HCT116 (cell line): ENCODE measurements around the gene ZNF439. TPM values are rescaled to one million over a fixed set of nuclear protein-coding genes. Genes with fewer than 3 reads are reported as not detected.
A peak's percentile ranks its signal among the peaks of the same experiment; 100 is the strongest.
"Not testable (repeated sequence)": the region's sequence is repeated elsewhere in the genome, so short reads cannot be mapped to it uniquely, and the experiment has no call there.

ENCODE experiments used
- ATAC-seq: fragments of 200-7000 bp; cut with Tn5 transposase; 2 replicates; pipeline ENCODE4 v1.9.1; 2020; ENCODE audit warnings: mild to moderate bottlenecking, moderate library complexity
- BruUV-seq: library from RNA; stranded (reverse); fragments of 400-500 nt; replicated peaks from 2 replicates; lab custom pipeline; 2021; lab: Mats Ljungman, UMichigan
- CTCF ChIA-PET: fragments of 300-600 bp; sonication (Branson Sonifier 250); formaldehyde crosslinking; loops from one replicate; lab custom pipeline; 2021; ENCODE audit warnings: antibody characterized with exemption; lab: Charles Lee
- POLR2A ChIA-PET: fragments of 300-600, 350-600 bp; sonication (Branson Sonifier 250); formaldehyde crosslinking; loops from one replicate; lab custom pipeline; 2021; ENCODE audit warnings: antibody characterized with exemption; lab: Charles Lee
- RAD21 ChIA-PET, 2 experiments: fragments of 300-600 bp; sonication (Branson Sonifier 250); formaldehyde crosslinking; loops; one replicate each; lab custom pipeline; 2023; ENCODE audit warnings: low total read pairs in 2 of 2; ENCODE audit not compliant: uncharacterized antibody in 2 of 2, unreplicated experiment in 2 of 2, low non-redundant PET in 1 of 2; lab: Charles Lee
- DNase-seq: peaks from one replicate; pipeline ENCODE4 v3.0.0-alpha.2; 2010; ENCODE audit warnings: low read depth, low spot score
- H2AFZ ChIP-seq: fragments of 200-600 bp; shearing (Covaris generic), sonication (generic); 2 replicates; pipeline ENCODE4 v1.6.1; 2017; ENCODE audit warnings: low read depth, mixed run types, mixed read lengths, antibody characterized with exemption, low read length; ENCODE audit not compliant: poor library complexity, severe bottlenecking
- H3K27ac ChIP-seq: 2 replicates; pipeline ENCODE4 v1.5.1; 2012; ENCODE audit warnings: low read depth, low read length
- H3K27me3 ChIP-seq: fragments of 200-600 bp; sonication (generic); 2 replicates; pipeline ENCODE4 v1.6.1; 2016; ENCODE audit warnings: mixed run types, low read length, mixed read lengths; ENCODE audit not compliant: insufficient read depth
- H3K36me3 ChIP-seq, 2 experiments: fragments of 200-500 bp in 1 of 2; fragments of 200-600 bp in 1 of 2; sonication (Bioruptor generic) in 1 of 2; sonication (generic) in 1 of 2; 2 replicates each; pipeline versions ENCODE4 v1.5.1 to v1.6.1; 2014 to 2016; ENCODE audit warnings: low read length in 2 of 2, inconsistent platforms in 1 of 2, mixed read lengths in 1 of 2, mixed run types in 1 of 2; ENCODE audit not compliant: insufficient read depth in 2 of 2, control insufficient read depth in 1 of 2
- H3K4me1 ChIP-seq, 2 experiments: fragments of 200-600 bp in 1 of 2; sonication (generic) in 1 of 2; 2 replicates each; pipeline versions ENCODE4 v1.5.1 to v1.6.1; 2012 to 2017; ENCODE audit warnings: low read length in 2 of 2, inconsistent platforms in 1 of 2, mild to moderate bottlenecking in 1 of 2, mixed read lengths in 1 of 2, mixed run types in 1 of 2, moderate library complexity in 1 of 2; ENCODE audit not compliant: insufficient read depth in 2 of 2, control insufficient read depth in 1 of 2
- H3K4me2 ChIP-seq: fragments of 200-600 bp; sonication (generic); 2 replicates; pipeline ENCODE4 v1.6.1; 2017; ENCODE audit warnings: mixed run types, low read length, mixed read lengths
- H3K4me3 ChIP-seq, 2 experiments: fragments of 200-600 bp in 1 of 2; sonication (generic) in 1 of 2; replicated peaks in 1 of 2; 2 replicates each; pipeline ENCODE4 v1.5.1; 2011 to 2016; ENCODE audit warnings: low read length in 2 of 2, control low read depth in 1 of 2, low read depth in 1 of 2, mild to moderate bottlenecking in 1 of 2, mixed read lengths in 1 of 2, mixed run types in 1 of 2
- H3K79me2 ChIP-seq: fragments of 200-600 bp; sonication (generic); 2 replicates; pipeline ENCODE4 v1.6.1; 2017; ENCODE audit warnings: mild to moderate bottlenecking, mixed run types, low read length, moderate library complexity, mixed read lengths; ENCODE audit not compliant: insufficient read depth
- H3K9ac ChIP-seq: fragments of 200-600 bp; sonication (generic); 2 replicates; pipeline ENCODE4 v1.6.1; 2016; ENCODE audit warnings: low read length, mixed read lengths
- H3K9me2 ChIP-seq: fragments of 200-600 bp; sonication (generic), shearing (Covaris generic); 2 replicates; pipeline ENCODE4 v1.6.1; 2017; ENCODE audit warnings: mixed run types, mild to moderate bottlenecking, moderate library complexity; ENCODE audit not compliant: insufficient read depth
- H3K9me3 ChIP-seq, 2 experiments: fragments of 200-500 bp in 1 of 2; fragments of 200-600 bp in 1 of 2; sonication (Bioruptor generic) in 1 of 2; sonication (generic) in 1 of 2; 2 replicates each; pipeline ENCODE4 v1.6.1; 2014 to 2017; ENCODE audit warnings: low read length in 2 of 2, mixed read lengths in 2 of 2, inconsistent platforms in 1 of 2, low read depth in 1 of 2, mild to moderate bottlenecking in 1 of 2, mixed run types in 1 of 2, moderate library complexity in 1 of 2; ENCODE audit not compliant: control insufficient read depth in 1 of 2, insufficient read depth in 1 of 2
- H4K20me1 ChIP-seq: fragments of 200-600 bp; sonication (generic), shearing (Covaris generic); 2 replicates; pipeline ENCODE4 v1.6.1; 2017; ENCODE audit warnings: mixed run types, mild to moderate bottlenecking, moderate library complexity; ENCODE audit not compliant: insufficient read depth
- CEBPB ChIP-seq: IDR thresholded peaks from 2 replicates; pipeline ENCODE4 v1.6.1; 2012; ENCODE audit warnings: low read depth
- ELF1 ChIP-seq: IDR thresholded peaks from 2 replicates; pipeline ENCODE4 v1.6.1; 2012; ENCODE audit warnings: low read depth, borderline replicate concordance
- EZH2phosphoT487 ChIP-seq: fragments of 200-600 bp; IDR thresholded peaks from 2 replicates; pipeline ENCODE4 v1.6.1; 2018; ENCODE audit warnings: antibody characterized with exemption, borderline replicate concordance
- SP1 ChIP-seq: IDR thresholded peaks from 2 replicates; pipeline ENCODE4 v1.6.1; 2012; ENCODE audit warnings: low read depth
- YY1 ChIP-seq: IDR thresholded peaks from 2 replicates; pipeline ENCODE4 v1.6.1; 2011; ENCODE audit warnings: low read length, low read depth, moderate library complexity, mild to moderate bottlenecking; ENCODE audit not compliant: insufficient replicate concordance; ENCODE audit errors: extremely low read depth
- intact Hi-C: fragments of 100-400 bp; cut with micrococcal nuclease; formaldehyde crosslinking; loops from 2 replicates; pipeline ENCODE4 v1.10.0; 2022
- total RNA-seq: library from RNA; stranded (reverse); gene quantifications from one replicate; pipeline ENCODE4 v1.2.1, GENCODE V29; 2021; ENCODE audit not compliant: unreplicated experiment
- TF ChIP-seq, protein P1 (sequence below), 3 experiments: fragments of 200-600 bp in 1 of 3; sonication (generic) in 1 of 3; IDR thresholded peaks in 2 of 3; conservative IDR thresholded peaks in 1 of 3; 2 replicates each; pipeline ENCODE4 v1.5.1; 2012 to 2017; ENCODE audit warnings: low read depth in 2 of 3, low read length in 2 of 3, antibody characterized with exemption in 1 of 3, borderline replicate concordance in 1 of 3, control low read depth in 1 of 3, mild to moderate bottlenecking in 1 of 3, mixed read lengths in 1 of 3, mixed run types in 1 of 3, moderate library complexity in 1 of 3; ENCODE audit not compliant: insufficient read depth in 1 of 3

The ZNF439 gene
- total RNA-seq, 1 experiment from 2014 or later: not detected

GRCh38 chr19:11879687-11880266 is 31.3 kb downstream of the ZNF439 start:
- H3K27me3 ChIP-seq, H3K9me2 ChIP-seq, H3K36me3 ChIP-seq, H2AFZ ChIP-seq, H3K79me2 ChIP-seq, ATAC-seq, H3K4me1 ChIP-seq, BruUV-seq, DNase-seq, RAD21 ChIA-PET, H3K4me3 ChIP-seq, H3K9me3 ChIP-seq, intact Hi-C loops, H3K9ac ChIP-seq, H3K4me2 ChIP-seq, H4K20me1 ChIP-seq, POLR2A ChIA-PET, H3K27ac ChIP-seq: not testable (repeated sequence)
- CTCF ChIA-PET: interaction anchor here (1.4 kb wide), 1 partner anchor 109 kb away, joined by 4 read pairs; no protein-coding TSS in a partner anchor
- TF ChIP-seq, protein P1, sequence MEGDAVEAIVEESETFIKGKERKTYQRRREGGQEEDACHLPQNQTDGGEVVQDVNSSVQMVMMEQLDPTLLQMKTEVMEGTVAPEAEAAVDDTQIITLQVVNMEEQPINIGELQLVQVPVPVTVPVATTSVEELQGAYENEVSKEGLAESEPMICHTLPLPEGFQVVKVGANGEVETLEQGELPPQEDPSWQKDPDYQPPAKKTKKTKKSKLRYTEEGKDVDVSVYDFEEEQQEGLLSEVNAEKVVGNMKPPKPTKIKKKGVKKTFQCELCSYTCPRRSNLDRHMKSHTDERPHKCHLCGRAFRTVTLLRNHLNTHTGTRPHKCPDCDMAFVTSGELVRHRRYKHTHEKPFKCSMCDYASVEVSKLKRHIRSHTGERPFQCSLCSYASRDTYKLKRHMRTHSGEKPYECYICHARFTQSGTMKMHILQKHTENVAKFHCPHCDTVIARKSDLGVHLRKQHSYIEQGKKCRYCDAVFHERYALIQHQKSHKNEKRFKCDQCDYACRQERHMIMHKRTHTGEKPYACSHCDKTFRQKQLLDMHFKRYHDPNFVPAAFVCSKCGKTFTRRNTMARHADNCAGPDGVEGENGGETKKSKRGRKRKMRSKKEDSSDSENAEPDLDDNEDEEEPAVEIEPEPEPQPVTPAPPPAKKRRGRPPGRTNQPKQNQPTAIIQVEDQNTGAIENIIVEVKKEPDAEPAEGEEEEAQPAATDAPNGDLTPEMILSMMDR (IDR thresholded peaks at IDR 0.05 in 2 of 3, conservative IDR thresholded peaks at IDR 0.05 in 1 of 3; ENCODE audit: borderline replicate concordance in 1 of 3, insufficient read depth in 1 of 3, low read depth in 2 of 3, low read length in 2 of 3): peak in 1 of 3 experiments; percentile 7; a peak in 1 of 6 replicates

DNA sequence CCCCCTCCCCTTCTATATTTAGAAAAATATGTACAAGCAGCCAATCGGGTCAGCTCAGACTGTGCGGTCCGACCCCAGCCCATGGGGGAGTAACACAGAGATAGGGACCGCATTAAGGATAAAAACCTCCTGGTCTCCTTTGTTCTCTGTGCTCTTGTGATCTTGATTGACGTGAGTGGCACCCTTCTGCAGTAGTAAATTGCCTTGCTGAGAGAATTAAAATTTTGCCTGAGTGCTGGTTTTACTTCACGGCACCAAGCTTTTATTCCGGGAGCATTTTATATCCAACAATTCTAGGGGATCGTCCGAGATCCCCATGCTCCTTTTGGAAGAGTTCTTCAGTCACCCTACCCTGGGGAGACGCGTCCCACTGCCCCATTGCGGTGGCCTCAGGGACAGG is 32.1 kb downstream of the ZNF439 start:
- TF ChIP-seq SP1 (no peak), CEBPB (no peak), EZH2phosphoT487 (no peak), ELF1 (no peak), YY1 (no peak)
- TF ChIP-seq, protein P1 (IDR thresholded peaks at IDR 0.05 in 2 of 3, conservative IDR thresholded peaks at IDR 0.05 in 1 of 3; ENCODE audit: borderline replicate concordance in 1 of 3, insufficient read depth in 1 of 3, low read depth in 2 of 3, low read length in 2 of 3): no peak
- ATAC-seq: no peak
- H3K36me3 ChIP-seq: no peaks in the 10 kb centered on the region
- H3K9ac ChIP-seq: no peak overlapping the region
- POLR2A ChIA-PET: no interaction called here
- H3K27ac ChIP-seq: no peak overlapping the region
- H3K9me3 ChIP-seq: peaks cover 0 to 3% of the 10 kb centered on the region in 2 experiments; a peak in 2 of 4 replicates
- no peak overlapping the region for H2AFZ ChIP-seq
- RAD21 ChIA-PET: interaction anchor here in 1 of 2 experiments (0.6 kb wide), 1 partner anchor 836 kb away, joined by 3 read pairs; no protein-coding TSS in a partner anchor
- no peaks in the 10 kb centered on the region for H3K27me3 ChIP-seq
- H4K20me1 ChIP-seq: no peaks in the 10 kb centered on the region
- no peaks in the 10 kb centered on the region for H3K9me2 ChIP-seq
- no peaks in the 10 kb centered on the region for H3K4me1 ChIP-seq
- no peaks in the 10 kb centered on the region for H3K79me2 ChIP-seq
- no peak for DNase-seq
- intact Hi-C loops: no loop called here
- CTCF ChIA-PET: interaction anchor here (1.3 kb wide), 1 partner anchor 108 kb away, joined by 4 read pairs; no protein-coding TSS in a partner anchor
- H3K4me3 ChIP-seq: no peak overlapping the region
- no TSS peak for BruUV-seq
- H3K4me2 ChIP-seq: no peak overlapping the region
